Small intestine (tissue), 7 donors: ENCODE results near the gene SIAE. TPM values are rescaled to one million over a fixed set of nuclear protein-coding genes. Genes with fewer than 3 reads are reported as not detected.

Experiments used
- DNase-seq, 2 donors: peaks; one replicate each; pipeline versions ENCODE4 v3.0.0 to v3.0.0-alpha.2; 2013
- FAIRE-seq: peaks from 2 replicates; lab custom pipeline; 2012; peaks lifted over from hg19 to GRCh38; lab: Jason Lieb, UNC
- H3K27ac ChIP-seq, 3 donors: one replicate each; pipeline ENCODE4 v1.5.1; 2013; ENCODE audit warnings: low read length in 2 of 3, mild to moderate bottlenecking in 2 of 3, control low read depth in 1 of 3, inconsistent platforms in 1 of 3, low read depth in 1 of 3, moderate library complexity in 1 of 3
- H3K27me3 ChIP-seq, 3 donors: one replicate each; pipeline ENCODE4 v1.6.1; 2013; ENCODE audit warnings: low read length in 3 of 3, inconsistent platforms in 1 of 3; ENCODE audit not compliant: control insufficient read depth in 3 of 3, insufficient read depth in 3 of 3
- H3K36me3 ChIP-seq, 3 donors: one replicate each; pipeline ENCODE4 v1.6.1; 2013; ENCODE audit warnings: low read length in 3 of 3, inconsistent platforms in 1 of 3, low read depth in 1 of 3, mild to moderate bottlenecking in 1 of 3, moderate library complexity in 1 of 3; ENCODE audit not compliant: control insufficient read depth in 3 of 3, insufficient read depth in 2 of 3
- H3K4me1 ChIP-seq, 3 donors: one replicate each; pipeline ENCODE4 v1.6.1; 2013; ENCODE audit warnings: low read length in 2 of 3, inconsistent platforms in 1 of 3, low read depth in 1 of 3, mild to moderate bottlenecking in 1 of 3, moderate library complexity in 1 of 3; ENCODE audit not compliant: control insufficient read depth in 3 of 3, insufficient read depth in 2 of 3
- H3K4me3 ChIP-seq, 3 donors: one replicate each; pipeline ENCODE4 v1.5.1; 2013; ENCODE audit warnings: low read length in 3 of 3, control low read depth in 1 of 3, inconsistent platforms in 1 of 3, low read depth in 1 of 3, mild to moderate bottlenecking in 1 of 3, moderate library complexity in 1 of 3
- H3K9me3 ChIP-seq, 2 donors: one replicate each; pipeline ENCODE4 v1.6.1; 2013; ENCODE audit warnings: low read depth in 1 of 2, low read length in 1 of 2; ENCODE audit not compliant: control insufficient read depth in 2 of 2, insufficient read depth in 1 of 2
- WGBS, 3 donors: extraction: QIAGEN DNeasy Blood & Tissue Kit; methylation state at CpG; one replicate each; pipeline ENCODE4 v1.1.7; 2013; 5-methylcytosine and 5-hydroxymethylcytosine counted together
- polyA plus RNA-seq, 4 donors: library from polyadenylated mRNA; stranded (reverse) in 3 of 4; unstranded in 1 of 4; fragments of 200-250 nt in 3 of 4; fragments of 120-200 nt in 1 of 4; gene quantifications; one replicate each; pipeline versions ENCODE4 v1.2.1 to v1.2.3, GENCODE V29; 2013
- donor health status: healthy with polysubstance abuse.
- donor health status: control.
- donor health status: control.
- donor health status: Bipolar disorder and iron deficiency.
- donor health status: healthy.

The SIAE gene
- polyA plus RNA-seq, 4 donors, result 4.1 to 68.9 (median 27.5) TPM

DNA sequence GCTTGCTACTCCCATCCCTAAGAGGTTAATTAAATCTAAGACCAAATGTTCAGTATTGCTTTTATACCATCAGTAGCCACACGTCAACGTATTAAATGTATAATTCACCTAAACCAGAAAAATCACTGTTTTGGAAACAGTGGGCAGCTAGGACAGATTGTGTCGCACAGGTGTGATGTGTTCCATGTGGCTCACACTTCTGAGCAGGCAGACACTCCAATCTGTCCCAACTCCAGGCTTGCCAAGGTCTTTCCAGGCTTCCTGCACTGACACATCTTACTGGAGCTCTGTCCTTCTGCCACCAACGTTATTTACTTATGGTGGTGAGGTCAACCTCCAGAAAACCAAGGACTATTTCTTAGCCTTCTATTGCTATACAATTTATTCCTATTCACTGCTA is 11.4 kb downstream of the SIAE start:
- H3K27ac ChIP-seq, result no peak overlapping the region
- WGBS, 3 donors, result 88 to 91% (median 89%) methylated on average over 4 of the region's 4 CpGs
- H3K4me1 ChIP-seq, result no peaks in the 10 kb centered on the region
- H3K9me3 ChIP-seq, result no peaks in the 10 kb centered on the region
- no peak for DNase-seq
- H3K36me3 ChIP-seq, result peaks cover 0 to 17% (median 5%) of the 10 kb centered on the region in 3 donors
- H3K27me3 ChIP-seq, result no peaks in the 10 kb centered on the region
- H3K4me3 ChIP-seq, result no peak overlapping the region
- no peak for FAIRE-seq

DNA sequence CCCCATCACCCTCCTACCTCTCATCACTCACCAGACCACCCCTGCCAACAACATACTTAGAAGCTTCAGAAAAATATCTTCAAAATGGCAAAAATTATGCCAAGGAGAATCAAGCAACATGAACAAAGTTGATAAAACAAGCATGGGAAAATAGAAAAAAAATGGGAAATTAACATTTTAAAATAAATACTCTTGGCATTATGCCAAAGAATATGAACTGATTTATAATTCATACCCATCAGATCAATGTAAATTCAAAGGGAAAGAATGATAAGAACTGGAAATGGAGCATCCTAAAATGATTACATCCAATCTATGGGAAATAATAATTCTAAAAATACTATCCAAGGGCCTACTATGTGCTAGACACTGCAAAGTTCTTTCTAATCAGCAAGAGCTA is 12.0 kb downstream of the SIAE start:
- Histone ChIP-seq H3K27me3 (no peaks in the 10 kb centered on the region), H3K36me3 (peaks cover 0 to 21% (median 5%) of the 10 kb centered on the region in 3 donors), H3K27ac (no peak overlapping the region), H3K4me3 (no peak overlapping the region), H3K9me3 (no peaks in the 10 kb centered on the region), H3K4me1 (no peaks in the 10 kb centered on the region)
- DNase-seq (no peak), FAIRE-seq (no peak)

DNA sequence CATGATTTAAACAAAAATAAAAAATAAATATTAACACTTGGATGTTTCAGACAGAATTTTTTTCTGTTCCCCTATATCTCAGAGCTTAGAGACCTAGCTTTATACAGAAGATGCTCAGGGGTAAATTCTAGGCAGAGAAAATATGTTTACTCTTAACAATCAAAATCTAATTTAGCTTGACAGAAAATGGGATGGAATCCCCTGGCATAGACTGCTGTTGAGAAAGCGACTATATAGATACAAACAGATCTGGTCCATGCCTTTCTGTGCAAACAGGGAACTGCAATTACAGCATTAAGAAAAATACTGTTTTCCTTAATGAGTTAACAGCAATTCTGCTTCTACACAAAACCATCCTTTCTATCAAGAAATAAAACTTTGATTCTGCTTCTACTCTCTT is 14.6 kb downstream of the SIAE start:
- no peak for DNase-seq
- 86 to 90% (median 88%) methylated on average over 1 of the region's 1 CpG for WGBS, 3 donors

DNA sequence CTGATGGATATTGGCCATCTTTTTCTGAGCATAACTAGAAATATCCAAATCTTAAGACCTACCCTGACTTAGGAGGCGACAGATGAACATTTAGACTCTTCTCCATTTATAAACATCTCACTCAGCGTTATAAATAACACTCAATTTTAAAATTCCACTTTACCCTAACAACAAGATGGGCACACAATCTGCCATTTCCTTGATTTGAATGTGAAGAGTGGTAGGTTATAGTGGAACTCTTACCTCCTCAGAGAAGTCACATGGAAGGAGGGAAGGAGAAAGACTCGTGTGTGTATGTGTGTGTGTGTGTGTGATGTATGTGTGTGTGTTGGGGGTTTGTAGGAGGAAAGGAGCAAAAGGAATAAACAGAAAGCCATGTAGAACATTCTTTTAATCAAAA is 15.0 kb downstream of the SIAE start:
- DNase-seq (no peak), FAIRE-seq (no peak)
- Histone ChIP-seq H3K27me3 (no peaks in the 10 kb centered on the region), H3K4me1 (no peaks in the 10 kb centered on the region), H3K4me3 (no peak overlapping the region), H3K36me3 (peaks cover 2 to 16% (median 2%) of the 10 kb centered on the region in 3 donors), H3K9me3 (no peaks in the 10 kb centered on the region), H3K27ac (no peak overlapping the region)
- 84 to 86% (median 85%) methylated on average over 3 of the region's 3 CpGs for WGBS, 3 donors

More for the DNA sequence above, 14.6 kb downstream of the SIAE start:
- no peak overlapping the region for H3K4me3 ChIP-seq
- no peaks in the 10 kb centered on the region for H3K4me1 ChIP-seq
- peaks cover 2 to 17% (median 2%) of the 10 kb centered on the region in 3 donors for H3K36me3 ChIP-seq
- no peaks in the 10 kb centered on the region for H3K9me3 ChIP-seq
- FAIRE-seq, result no peak
- no peaks in the 10 kb centered on the region for H3K27me3 ChIP-seq
- no peak overlapping the region for H3K27ac ChIP-seq

DNA sequence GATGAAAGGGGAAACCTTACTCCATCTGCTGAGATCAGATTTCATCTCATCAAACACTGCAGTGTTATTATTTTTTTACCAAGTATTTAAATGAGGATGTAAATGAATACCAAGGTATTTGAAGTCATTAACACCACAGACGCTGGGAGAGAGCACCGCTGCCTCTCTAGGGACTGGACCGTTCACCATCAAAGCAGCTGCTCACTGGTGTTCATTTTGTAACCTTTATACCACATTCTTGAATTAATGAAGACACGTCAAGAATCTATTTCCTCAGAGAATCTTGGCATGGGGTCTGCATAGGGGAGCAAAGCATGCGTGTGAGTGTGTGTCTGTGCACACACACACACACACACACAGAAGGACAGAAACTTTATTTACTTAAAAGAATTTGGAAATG is 15.6 kb downstream of the SIAE start:
- FAIRE-seq (no peak), DNase-seq (no peak)
- Histone ChIP-seq H3K4me3 (no peak overlapping the region), H3K9me3 (no peaks in the 10 kb centered on the region), H3K27ac (no peak overlapping the region), H3K27me3 (no peaks in the 10 kb centered on the region), H3K4me1 (no peaks in the 10 kb centered on the region), H3K36me3 (peaks cover 2 to 17% (median 2%) of the 10 kb centered on the region in 3 donors)
- WGBS, 3 donors, result 85 to 96% (median 95%) methylated on average over 5 of the region's 5 CpGs

DNA sequence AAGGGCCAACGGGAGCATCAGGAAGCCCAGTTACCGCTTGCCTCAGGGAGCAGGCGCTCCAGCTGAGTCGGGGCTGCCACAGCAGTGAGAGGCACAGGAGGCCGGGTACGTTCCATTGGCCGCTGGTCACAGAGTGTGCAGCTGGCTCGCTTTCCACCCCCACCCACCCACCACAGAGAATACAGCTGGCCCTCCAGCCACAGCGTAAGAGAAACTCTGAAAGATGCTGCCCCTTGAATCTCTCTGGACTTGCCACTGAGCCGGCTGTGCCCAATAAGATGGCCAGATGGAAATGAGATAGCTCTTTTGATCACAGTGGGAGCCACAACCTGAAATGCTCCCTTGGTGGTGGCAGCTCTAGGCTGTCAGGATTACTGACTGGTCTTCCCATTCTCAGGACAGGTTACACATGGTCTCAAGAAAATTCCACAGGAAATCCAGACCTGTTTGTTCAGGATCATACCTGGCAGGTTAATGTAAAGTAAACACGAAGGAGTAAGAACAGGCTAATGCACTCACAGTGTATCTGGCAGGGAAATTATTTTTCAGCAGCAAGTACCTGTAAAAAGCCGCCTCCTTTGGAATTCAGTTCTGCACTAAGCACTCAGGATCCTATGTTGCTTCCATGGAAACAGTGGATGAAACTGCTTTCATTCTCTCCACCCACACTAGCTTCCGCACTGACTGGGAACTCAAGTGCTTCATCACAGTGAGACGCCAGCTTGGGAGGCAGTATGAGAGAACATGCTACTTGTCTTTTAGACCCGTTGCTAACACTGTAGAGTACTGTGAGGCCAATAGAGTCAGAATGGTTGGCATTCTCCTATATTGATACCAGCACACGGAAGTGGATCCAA is 16.5 kb downstream of the SIAE start:
- Histone ChIP-seq H3K27me3 (no peaks in the 10 kb centered on the region), H3K27ac (no peak overlapping the region), H3K4me1 (no peaks in the 10 kb centered on the region), H3K4me3 (no peak overlapping the region), H3K9me3 (no peaks in the 10 kb centered on the region), H3K36me3 (peaks cover 2 to 24% (median 2%) of the 10 kb centered on the region in 3 donors)
- DNase-seq, result no peak
- no peak for FAIRE-seq
- WGBS, 3 donors, result 76 to 89% (median 87%) methylated on average over 16 of the region's 16 CpGs

DNA sequence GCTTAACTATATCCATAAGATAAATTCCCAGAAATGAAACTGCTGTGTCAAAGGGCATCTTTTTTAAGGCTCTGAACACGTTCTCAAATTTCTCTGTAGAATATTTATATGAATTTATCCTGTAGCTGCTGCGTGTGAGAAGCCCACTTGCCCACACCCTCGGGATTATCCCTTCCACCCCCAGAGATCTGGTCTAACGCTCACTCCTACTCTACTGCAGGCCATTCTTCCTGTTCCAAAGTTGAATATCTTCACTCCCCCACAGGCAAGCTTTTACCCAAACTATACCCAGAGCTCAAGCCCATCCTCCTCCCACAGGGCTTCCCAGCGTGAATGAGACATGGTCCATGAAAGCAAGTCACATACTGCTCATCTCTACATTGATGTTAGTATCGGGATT is 24.9 kb downstream of the SIAE start:
- FAIRE-seq, result no peak
- H3K4me1 ChIP-seq, result no peaks in the 10 kb centered on the region
- H3K9me3 ChIP-seq, result no peaks in the 10 kb centered on the region
- H3K27ac ChIP-seq, result no peak overlapping the region
- peaks cover 3 to 25% (median 4%) of the 10 kb centered on the region in 3 donors for H3K36me3 ChIP-seq
- no peak for DNase-seq
- no peak overlapping the region for H3K4me3 ChIP-seq
- H3K27me3 ChIP-seq, result no peaks in the 10 kb centered on the region
- 78 to 82% (median 81%) methylated on average over 6 of the region's 6 CpGs for WGBS, 3 donors

DNA sequence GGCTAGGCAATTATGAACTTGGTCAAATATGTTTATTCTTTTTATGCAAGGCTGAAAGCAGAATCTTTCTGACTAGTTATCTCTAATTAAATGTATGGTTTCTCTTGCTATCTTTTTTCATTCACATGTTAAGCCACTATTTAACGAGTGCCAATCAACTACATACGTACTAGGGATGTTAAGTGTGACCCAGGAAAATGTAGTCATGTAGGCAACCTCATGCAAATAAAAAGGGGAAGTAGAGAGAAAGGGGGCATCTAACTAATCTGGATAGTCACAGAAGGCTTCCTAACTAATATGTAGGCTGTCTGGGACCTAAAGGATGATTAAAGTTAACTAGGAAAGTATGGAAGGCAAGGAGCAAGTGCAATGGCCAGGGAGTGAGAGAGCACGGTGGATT is 27.4 kb downstream of the SIAE start:
- DNase-seq (no peak), FAIRE-seq (no peak)
- Histone ChIP-seq H3K4me1 (no peaks in the 10 kb centered on the region), H3K9me3 (no peaks in the 10 kb centered on the region), H3K4me3 (no peak overlapping the region), H3K27me3 (no peaks in the 10 kb centered on the region), H3K36me3 (peaks cover 3 to 19% (median 5%) of the 10 kb centered on the region in 3 donors), H3K27ac (no peak overlapping the region)
- 74 to 91% (median 85%) methylated on average over 3 of the region's 3 CpGs for WGBS, 3 donors
